HCT116 (cell line): Measurements from ENCODE around the gene FRRS1L. TPM values are rescaled to one million over a fixed set of nuclear protein-coding genes. Genes with fewer than 3 reads are reported as not detected.

ENCODE experiments used
- ATAC-seq: fragments of 200-7000 bp; cut with Tn5 transposase; 2 replicates; pipeline ENCODE4 v1.9.1; 2020; ENCODE audit warnings: mild to moderate bottlenecking, moderate library complexity
- BruUV-seq: library from RNA; stranded (reverse); fragments of 400-500 nt; replicated peaks from 2 replicates; lab custom pipeline; 2021; lab: Mats Ljungman, UMichigan
- CTCF ChIA-PET: fragments of 300-600 bp; sonication (Branson Sonifier 250); formaldehyde crosslinking; loops from one replicate; lab custom pipeline; 2021; ENCODE audit warnings: antibody characterized with exemption; lab: Charles Lee
- POLR2A ChIA-PET: fragments of 300-600, 350-600 bp; sonication (Branson Sonifier 250); formaldehyde crosslinking; loops from one replicate; lab custom pipeline; 2021; ENCODE audit warnings: antibody characterized with exemption; lab: Charles Lee
- RAD21 ChIA-PET, 2 experiments: fragments of 300-600 bp; sonication (Branson Sonifier 250); formaldehyde crosslinking; loops; one replicate each; lab custom pipeline; 2023; ENCODE audit warnings: low total read pairs in 2 of 2; ENCODE audit not compliant: uncharacterized antibody in 2 of 2, unreplicated experiment in 2 of 2, low non-redundant PET in 1 of 2; lab: Charles Lee
- DNase-seq: peaks from one replicate; pipeline ENCODE4 v3.0.0-alpha.2; 2010; ENCODE audit warnings: low read depth, low spot score
- H2AFZ ChIP-seq: fragments of 200-600 bp; shearing (Covaris generic), sonication (generic); 2 replicates; pipeline ENCODE4 v1.6.1; 2017; ENCODE audit warnings: low read depth, mixed run types, mixed read lengths, antibody characterized with exemption, low read length; ENCODE audit not compliant: poor library complexity, severe bottlenecking
- H3K27ac ChIP-seq: 2 replicates; pipeline ENCODE4 v1.5.1; 2012; ENCODE audit warnings: low read depth, low read length
- H3K27me3 ChIP-seq: fragments of 200-600 bp; sonication (generic); 2 replicates; pipeline ENCODE4 v1.6.1; 2016; ENCODE audit warnings: mixed run types, low read length, mixed read lengths; ENCODE audit not compliant: insufficient read depth
- H3K36me3 ChIP-seq, 2 experiments: fragments of 200-500 bp in 1 of 2; fragments of 200-600 bp in 1 of 2; sonication (Bioruptor generic) in 1 of 2; sonication (generic) in 1 of 2; 2 replicates each; pipeline versions ENCODE4 v1.5.1 to v1.6.1; 2014 to 2016; ENCODE audit warnings: low read length in 2 of 2, inconsistent platforms in 1 of 2, mixed read lengths in 1 of 2, mixed run types in 1 of 2; ENCODE audit not compliant: insufficient read depth in 2 of 2, control insufficient read depth in 1 of 2
- H3K4me1 ChIP-seq, 2 experiments: fragments of 200-600 bp in 1 of 2; sonication (generic) in 1 of 2; 2 replicates each; pipeline versions ENCODE4 v1.5.1 to v1.6.1; 2012 to 2017; ENCODE audit warnings: low read length in 2 of 2, inconsistent platforms in 1 of 2, mild to moderate bottlenecking in 1 of 2, mixed read lengths in 1 of 2, mixed run types in 1 of 2, moderate library complexity in 1 of 2; ENCODE audit not compliant: insufficient read depth in 2 of 2, control insufficient read depth in 1 of 2
- H3K4me2 ChIP-seq: fragments of 200-600 bp; sonication (generic); 2 replicates; pipeline ENCODE4 v1.6.1; 2017; ENCODE audit warnings: mixed run types, low read length, mixed read lengths
- H3K4me3 ChIP-seq, 2 experiments: fragments of 200-600 bp in 1 of 2; sonication (generic) in 1 of 2; replicated peaks in 1 of 2; 2 replicates each; pipeline ENCODE4 v1.5.1; 2011 to 2016; ENCODE audit warnings: low read length in 2 of 2, control low read depth in 1 of 2, low read depth in 1 of 2, mild to moderate bottlenecking in 1 of 2, mixed read lengths in 1 of 2, mixed run types in 1 of 2
- H3K79me2 ChIP-seq: fragments of 200-600 bp; sonication (generic); 2 replicates; pipeline ENCODE4 v1.6.1; 2017; ENCODE audit warnings: mild to moderate bottlenecking, mixed run types, low read length, moderate library complexity, mixed read lengths; ENCODE audit not compliant: insufficient read depth
- H3K9ac ChIP-seq: fragments of 200-600 bp; sonication (generic); 2 replicates; pipeline ENCODE4 v1.6.1; 2016; ENCODE audit warnings: low read length, mixed read lengths
- H3K9me2 ChIP-seq: fragments of 200-600 bp; sonication (generic), shearing (Covaris generic); 2 replicates; pipeline ENCODE4 v1.6.1; 2017; ENCODE audit warnings: mixed run types, mild to moderate bottlenecking, moderate library complexity; ENCODE audit not compliant: insufficient read depth
- H3K9me3 ChIP-seq, 2 experiments: fragments of 200-500 bp in 1 of 2; fragments of 200-600 bp in 1 of 2; sonication (Bioruptor generic) in 1 of 2; sonication (generic) in 1 of 2; 2 replicates each; pipeline ENCODE4 v1.6.1; 2014 to 2017; ENCODE audit warnings: low read length in 2 of 2, mixed read lengths in 2 of 2, inconsistent platforms in 1 of 2, low read depth in 1 of 2, mild to moderate bottlenecking in 1 of 2, mixed run types in 1 of 2, moderate library complexity in 1 of 2; ENCODE audit not compliant: control insufficient read depth in 1 of 2, insufficient read depth in 1 of 2
- H4K20me1 ChIP-seq: fragments of 200-600 bp; sonication (generic), shearing (Covaris generic); 2 replicates; pipeline ENCODE4 v1.6.1; 2017; ENCODE audit warnings: mixed run types, mild to moderate bottlenecking, moderate library complexity; ENCODE audit not compliant: insufficient read depth
- ELF1 ChIP-seq: IDR thresholded peaks from 2 replicates; pipeline ENCODE4 v1.6.1; 2012; ENCODE audit warnings: low read depth, borderline replicate concordance
- FOSL1 ChIP-seq: IDR thresholded peaks from 2 replicates; pipeline ENCODE4 v1.6.1; 2012; ENCODE audit warnings: low read depth
- JUND ChIP-seq: IDR thresholded peaks from 2 replicates; pipeline ENCODE4 v1.6.1; 2012
- intact Hi-C: fragments of 100-400 bp; cut with micrococcal nuclease; formaldehyde crosslinking; loops from 2 replicates; pipeline ENCODE4 v1.10.0; 2022
- total RNA-seq: library from RNA; stranded (reverse); gene quantifications from one replicate; pipeline ENCODE4 v1.2.1, GENCODE V29; 2021; ENCODE audit not compliant: unreplicated experiment
- TF ChIP-seq, protein P1 (sequence below): IDR thresholded peaks from 2 replicates; pipeline ENCODE4 v1.6.1; 2012; ENCODE audit warnings: low read depth

The FRRS1L gene
- total RNA-seq, 1 experiment from 2014 or later, result not detected

DNA sequence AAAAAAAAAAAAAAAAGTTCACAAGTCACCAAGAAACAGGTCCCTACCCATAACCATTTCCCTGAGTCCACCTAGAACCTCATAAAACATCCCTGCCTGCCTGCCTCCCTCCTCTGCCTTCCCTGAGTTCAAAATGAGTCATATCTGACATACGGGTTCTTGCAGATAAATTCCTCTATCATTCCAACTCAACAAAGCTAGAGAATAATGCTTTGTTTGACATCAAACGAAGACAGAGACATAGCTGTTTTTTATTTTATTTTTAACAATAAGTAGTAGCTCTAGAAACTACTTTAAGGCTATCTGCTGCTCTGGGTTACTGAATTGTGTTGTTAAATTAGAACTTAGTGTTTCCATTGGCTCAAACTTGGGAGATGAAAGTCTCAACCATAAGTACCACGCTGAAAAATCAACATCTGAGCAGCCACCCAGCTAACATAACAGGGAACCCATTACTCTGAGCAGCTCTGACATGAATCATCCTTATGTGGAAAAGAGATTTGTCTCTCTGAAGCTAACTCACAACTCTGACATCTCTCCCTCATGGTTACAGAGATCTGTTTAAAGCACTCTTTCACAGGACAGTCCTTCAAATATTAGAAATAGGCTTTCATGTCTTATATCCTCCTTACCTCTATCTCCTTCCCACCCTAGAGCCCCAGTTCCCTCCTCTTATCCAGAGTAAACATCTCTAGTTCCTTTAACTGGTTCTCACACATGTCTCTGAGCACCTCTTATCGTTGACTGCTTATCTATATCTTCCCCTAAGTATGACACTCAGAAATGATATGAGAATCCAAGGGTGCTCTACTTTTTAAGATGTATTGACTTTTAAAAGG, 59.4 kb downstream of the FRRS1L start:
- H3K9ac ChIP-seq, result peak overlapping the region; percentile 21
- intact Hi-C loops, result loop anchor here (5.0 kb wide), 1 partner anchor 95 kb away; the partner anchor contains the start of gene CTNNAL1
- BruUV-seq, result no TSS peak
- H3K4me2 ChIP-seq, result peak overlapping the region; percentile 53
- peaks cover 99% of the 10 kb centered on the region for H3K79me2 ChIP-seq
- peak; percentile 48 for DNase-seq
- H3K27ac ChIP-seq, result peak overlapping the region; percentile 37; the same call in 1 of the 2 replicates
- H3K4me3 ChIP-seq, result no peak overlapping the region
- peaks cover 0 to 9% of the 10 kb centered on the region in 2 experiments; a peak in 1 of 4 replicates for H3K36me3 ChIP-seq
- H3K9me2 ChIP-seq, result no peaks in the 10 kb centered on the region
- H3K4me1 ChIP-seq, result peaks cover 48 to 66% of the 10 kb centered on the region in 2 experiments
- ChIA-PET RAD21 (no interaction called here), POLR2A (no interaction called here), CTCF (no interaction called here)
- no peaks in the 10 kb centered on the region for H3K27me3 ChIP-seq
- H2AFZ ChIP-seq, result no peak overlapping the region
- peak; percentile 81 for ATAC-seq
- H4K20me1 ChIP-seq, result peaks cover 18% of the 10 kb centered on the region; the same call in 1 of the 2 replicates
- 0 out of 2 replicates have a peak, but pooled peaks have one; percentile 31 for TF ChIP-seq JUND
- peak; percentile 52; the same call in 1 of the 2 replicates for TF ChIP-seq FOSL1
- 0 out of 2 replicates have a peak, but pooled peaks have one; percentile 8 for TF ChIP-seq ELF1
- TF ChIP-seq, protein P1, sequence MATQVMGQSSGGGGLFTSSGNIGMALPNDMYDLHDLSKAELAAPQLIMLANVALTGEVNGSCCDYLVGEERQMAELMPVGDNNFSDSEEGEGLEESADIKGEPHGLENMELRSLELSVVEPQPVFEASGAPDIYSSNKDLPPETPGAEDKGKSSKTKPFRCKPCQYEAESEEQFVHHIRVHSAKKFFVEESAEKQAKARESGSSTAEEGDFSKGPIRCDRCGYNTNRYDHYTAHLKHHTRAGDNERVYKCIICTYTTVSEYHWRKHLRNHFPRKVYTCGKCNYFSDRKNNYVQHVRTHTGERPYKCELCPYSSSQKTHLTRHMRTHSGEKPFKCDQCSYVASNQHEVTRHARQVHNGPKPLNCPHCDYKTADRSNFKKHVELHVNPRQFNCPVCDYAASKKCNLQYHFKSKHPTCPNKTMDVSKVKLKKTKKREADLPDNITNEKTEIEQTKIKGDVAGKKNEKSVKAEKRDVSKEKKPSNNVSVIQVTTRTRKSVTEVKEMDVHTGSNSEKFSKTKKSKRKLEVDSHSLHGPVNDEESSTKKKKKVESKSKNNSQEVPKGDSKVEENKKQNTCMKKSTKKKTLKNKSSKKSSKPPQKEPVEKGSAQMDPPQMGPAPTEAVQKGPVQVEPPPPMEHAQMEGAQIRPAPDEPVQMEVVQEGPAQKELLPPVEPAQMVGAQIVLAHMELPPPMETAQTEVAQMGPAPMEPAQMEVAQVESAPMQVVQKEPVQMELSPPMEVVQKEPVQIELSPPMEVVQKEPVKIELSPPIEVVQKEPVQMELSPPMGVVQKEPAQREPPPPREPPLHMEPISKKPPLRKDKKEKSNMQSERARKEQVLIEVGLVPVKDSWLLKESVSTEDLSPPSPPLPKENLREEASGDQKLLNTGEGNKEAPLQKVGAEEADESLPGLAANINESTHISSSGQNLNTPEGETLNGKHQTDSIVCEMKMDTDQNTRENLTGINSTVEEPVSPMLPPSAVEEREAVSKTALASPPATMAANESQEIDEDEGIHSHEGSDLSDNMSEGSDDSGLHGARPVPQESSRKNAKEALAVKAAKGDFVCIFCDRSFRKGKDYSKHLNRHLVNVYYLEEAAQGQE, result no peak
- no peaks in the 10 kb centered on the region for H3K9me3 ChIP-seq
